ENCODE results near the gene CDC40.
"Not testable (repeated sequence)": the region's sequence is repeated elsewhere in the genome, so short reads cannot be mapped to it uniquely, and the experiment has no call there.

Gene CDC40

GRCh38 chr6:110271732-110272022, 91.5 kb downstream of the CDC40 start:
- no peak for DNase-seq (ENCODE audit: low read depth)

GRCh38 chr6:110272781-110273180, 92.6 kb downstream of the CDC40 start:
- not testable (repeated sequence) for DNase-seq (ENCODE audit: low read depth)

- DNase-seq (ENCODE audit: low read depth), result no peak
Observed at GRCh38 chr6:110277100-110277665, 97.0 kb downstream of the CDC40 start.

All from activated T-cell treated with anti-CD3 and anti-CD28 coated beads for 1 hour (primary cell).